ENCODE data around the gene CDKAL1. TPM values are rescaled to one million over a fixed set of nuclear protein-coding genes. Genes with fewer than 3 reads are reported as not detected.

The CDKAL1 gene
- total and polyA plus RNA-seq, 2 of the 8 experiments (the other 6 are each of a cell fraction or from before 2014, with no cell fraction given): 8.4 to 24.6 TPM

- TF ChIP-seq CHD7 (IDR thresholded peaks at IDR 0.05; ENCODE audit: insufficient replicate concordance, low read length) (no peak), EGR1 (IDR thresholded peaks at IDR 0.05; ENCODE audit: borderline replicate concordance, low read depth, low read length) (no peak), JUN (IDR thresholded peaks at IDR 0.05; ENCODE audit: low read depth, low read length) (no peak), SIRT6 (IDR thresholded peaks at IDR 0.05; ENCODE audit: low read length) (no peak), ATF3 (IDR thresholded peaks at IDR 0.05; ENCODE audit: insufficient read depth, low read depth, low read length) (no peak), NRF1 (IDR thresholded peaks at IDR 0.05; ENCODE audit: low read depth, low read length) (no peak), CHD1 (IDR thresholded peaks at IDR 0.05; ENCODE audit: low read depth, low read length) (no peak), BCL11A (IDR thresholded peaks at IDR 0.05; ENCODE audit: low read depth in 2 of 2, low read length in 2 of 2) (no peak)
Observed at GRCh38 chr6:20717743-20718142, 183.5 kb downstream of the CDKAL1 start (continued).

Measured in H1 (cell line).